Esophagus squamous epithelium (tissue), 5 donors: ENCODE data around the gene GEMIN8. TPM values are rescaled to one million over a fixed set of nuclear protein-coding genes. Genes with fewer than 3 reads are reported as not detected.

Experiments used
- DNase-seq: peaks from one replicate; lab custom pipeline; 2025; lab: John Stamatoyannopoulos, UW
- H3K27ac ChIP-seq, 4 donors: fragments of 200-600 bp; sonication (generic); one replicate each; pipeline ENCODE4 v1.5.1; 2016 to 2019; ENCODE audit warnings: mild to moderate bottlenecking in 1 of 4
- H3K27me3 ChIP-seq, 4 donors: fragments of 200-600 bp; sonication (generic); 1 replicate in 3 of 4; 2 replicates in 1 of 4; pipeline versions ENCODE4 v1.5.1 to v1.6.0; 2017 to 2021; ENCODE audit warnings: antibody characterized with exemption in 1 of 4
- H3K36me3 ChIP-seq, 3 donors: fragments of 200-600 bp; sonication (generic); one replicate each; pipeline ENCODE4 v1.5.1; 2016 to 2019
- H3K4me1 ChIP-seq, 3 donors: fragments of 200-600 bp; sonication (generic); one replicate each; pipeline ENCODE4 v1.5.1; 2017 to 2019
- H3K4me3 ChIP-seq, 4 donors: fragments of 200-600 bp; sonication (generic); 1 replicate in 3 of 4; 2 replicates in 1 of 4; pipeline ENCODE4 v1.5.1; 2016 to 2019; ENCODE audit warnings: mild to moderate bottlenecking in 2 of 4, moderate library complexity in 1 of 4
- H3K9me3 ChIP-seq, 3 donors: fragments of 200-600 bp; sonication (generic); one replicate each; pipeline ENCODE4 v1.5.1; 2016 to 2019
- POLR2A ChIP-seq, 4 donors: fragments of 450-650 bp; IDR thresholded peaks; one replicate each; pipeline ENCODE4 v1.6.1; 2017; ENCODE audit warnings: antibody characterized with exemption in 4 of 4, mild to moderate bottlenecking in 4 of 4, moderate library complexity in 3 of 4
- WGBS, 2 donors: methylation state at CpG; one replicate each; pipeline ENCODE4 v1.1.5; 2018; 5-methylcytosine and 5-hydroxymethylcytosine counted together
- intact Hi-C: fragments of 100-400 bp; cut with DNase I; formaldehyde crosslinking; loops from one replicate; pipeline ENCODE4 v1.15.0; 2022
- total RNA-seq, 4 donors: library from RNA; depleted of rRNA; stranded (reverse); fragments of >200 nt; gene quantifications; one replicate each; pipeline ENCODE4 v1.1.0, GENCODE V29; 2016
- TF ChIP-seq, protein P1 (sequence below), 6 experiments: fragments of 450-650 bp in 4 of 6; fragments of 200-600 bp in 2 of 6; sonication (generic) in 2 of 6; IDR thresholded peaks; one replicate each; pipeline ENCODE4 v1.5.1; 2016 to 2019; ENCODE audit warnings: antibody characterized with exemption in 6 of 6, mild to moderate bottlenecking in 4 of 6, moderate library complexity in 4 of 6
- donor health status: DM: yes; HTN: yes; CAD: no.

The GEMIN8 gene
- total RNA-seq, 4 donors from 2014 or later, result 12.2 to 20.8 (median 15.7) TPM

DNA sequence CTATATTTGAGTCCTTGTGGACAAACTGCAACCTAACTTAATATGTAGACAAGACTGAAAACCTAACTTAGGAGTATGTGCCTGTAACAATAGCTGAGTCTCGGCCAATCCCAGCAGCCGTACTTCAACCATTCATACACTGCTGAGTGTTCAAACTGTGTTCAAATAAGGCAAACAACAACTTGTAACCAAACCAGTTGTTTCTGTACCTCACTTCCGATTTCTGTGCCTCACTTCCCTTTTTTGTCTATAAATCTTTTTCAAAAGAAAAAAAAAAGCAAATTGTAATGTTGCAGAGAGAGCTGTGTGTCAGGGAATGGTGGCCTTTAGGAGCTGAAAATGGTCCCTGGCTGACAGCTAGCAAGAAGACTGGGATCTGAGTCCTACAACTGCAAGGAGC is 46.0 kb downstream of the GEMIN8 start:
- TF ChIP-seq, protein P1, sequence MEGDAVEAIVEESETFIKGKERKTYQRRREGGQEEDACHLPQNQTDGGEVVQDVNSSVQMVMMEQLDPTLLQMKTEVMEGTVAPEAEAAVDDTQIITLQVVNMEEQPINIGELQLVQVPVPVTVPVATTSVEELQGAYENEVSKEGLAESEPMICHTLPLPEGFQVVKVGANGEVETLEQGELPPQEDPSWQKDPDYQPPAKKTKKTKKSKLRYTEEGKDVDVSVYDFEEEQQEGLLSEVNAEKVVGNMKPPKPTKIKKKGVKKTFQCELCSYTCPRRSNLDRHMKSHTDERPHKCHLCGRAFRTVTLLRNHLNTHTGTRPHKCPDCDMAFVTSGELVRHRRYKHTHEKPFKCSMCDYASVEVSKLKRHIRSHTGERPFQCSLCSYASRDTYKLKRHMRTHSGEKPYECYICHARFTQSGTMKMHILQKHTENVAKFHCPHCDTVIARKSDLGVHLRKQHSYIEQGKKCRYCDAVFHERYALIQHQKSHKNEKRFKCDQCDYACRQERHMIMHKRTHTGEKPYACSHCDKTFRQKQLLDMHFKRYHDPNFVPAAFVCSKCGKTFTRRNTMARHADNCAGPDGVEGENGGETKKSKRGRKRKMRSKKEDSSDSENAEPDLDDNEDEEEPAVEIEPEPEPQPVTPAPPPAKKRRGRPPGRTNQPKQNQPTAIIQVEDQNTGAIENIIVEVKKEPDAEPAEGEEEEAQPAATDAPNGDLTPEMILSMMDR (IDR thresholded peaks at IDR 0.05), result no peak
- TF ChIP-seq POLR2A (IDR thresholded peaks at IDR 0.05), result no peak
- H3K27me3 ChIP-seq, result no peaks in the 10 kb centered on the region
- H3K27ac ChIP-seq, result no peak overlapping the region
- H3K9me3 ChIP-seq, result peaks cover 0 to 4% (median 0%) of the 10 kb centered on the region in 3 donors
- no peaks in the 10 kb centered on the region for H3K4me1 ChIP-seq
- no peak for DNase-seq
- H3K36me3 ChIP-seq, result no peaks in the 10 kb centered on the region
- H3K4me3 ChIP-seq, result no peak overlapping the region
- intact Hi-C loops, result no loop called here
- 37 to 55% methylated on average over 3 of the region's 3 CpGs for WGBS, 2 donors

DNA sequence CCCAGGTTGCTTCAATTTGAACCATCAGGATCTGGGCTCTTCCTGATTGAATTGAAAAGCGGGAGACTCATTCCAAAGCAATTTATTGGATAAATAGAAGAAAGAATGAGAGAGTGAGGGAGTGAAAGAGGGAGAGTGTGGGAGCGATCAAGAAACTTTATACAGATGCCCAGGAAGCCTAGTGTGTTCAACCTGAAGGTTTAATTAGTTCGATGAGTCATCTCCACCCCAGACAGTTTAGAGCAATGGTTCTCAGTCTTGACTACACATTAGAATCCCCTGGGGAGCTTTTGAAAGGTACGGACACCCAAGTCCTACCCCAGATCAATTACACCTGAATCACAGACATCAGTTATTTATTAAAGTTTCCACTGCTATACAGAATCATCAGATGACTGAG is 61.5 kb downstream of the GEMIN8 start:
- DNase-seq, result no peak
- Histone ChIP-seq H3K27ac (no peak overlapping the region), H3K36me3 (no peaks in the 10 kb centered on the region), H3K27me3 (no peaks in the 10 kb centered on the region), H3K9me3 (no peaks in the 10 kb centered on the region), H3K4me1 (no peaks in the 10 kb centered on the region), H3K4me3 (no peak overlapping the region)
- 72 to 92% methylated on average over 2 to 4 of the region's 4 CpGs for WGBS, 2 donors
- TF ChIP-seq, protein P1 (IDR thresholded peaks at IDR 0.05), result no peak
- no peak for TF ChIP-seq POLR2A (IDR thresholded peaks at IDR 0.05)
- intact Hi-C loops, result no loop called here

DNA sequence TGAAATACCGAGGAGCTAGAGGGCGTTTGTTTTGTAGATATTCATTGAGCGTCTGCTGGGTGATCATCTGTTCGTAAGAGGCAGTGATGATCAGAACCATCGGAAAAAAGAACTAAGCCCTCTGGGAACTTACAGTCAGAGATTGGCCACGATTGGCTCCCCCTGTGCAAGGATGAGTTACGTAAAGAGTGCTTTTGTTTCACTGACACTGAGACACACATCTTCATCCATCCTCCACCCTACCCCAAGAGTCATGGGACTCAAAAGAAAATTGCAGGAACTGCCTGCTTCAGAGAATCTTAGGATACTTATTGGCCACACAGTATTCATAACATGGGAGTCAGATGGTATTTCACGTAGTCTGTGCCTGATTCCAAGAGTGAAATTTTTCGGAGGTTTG is 62.1 kb downstream of the GEMIN8 start:
- TF ChIP-seq, protein P1 (IDR thresholded peaks at IDR 0.05), result no peak
- no peak for TF ChIP-seq POLR2A (IDR thresholded peaks at IDR 0.05)
- Histone ChIP-seq H3K4me1 (no peaks in the 10 kb centered on the region), H3K4me3 (no peak overlapping the region), H3K27me3 (no peaks in the 10 kb centered on the region), H3K36me3 (no peaks in the 10 kb centered on the region), H3K9me3 (no peaks in the 10 kb centered on the region), H3K27ac (no peak overlapping the region)
- WGBS, 2 donors, result 82 to 94% methylated on average over 8 to 9 of the region's 9 CpGs
- intact Hi-C loops, result no loop called here
- no peak for DNase-seq

DNA sequence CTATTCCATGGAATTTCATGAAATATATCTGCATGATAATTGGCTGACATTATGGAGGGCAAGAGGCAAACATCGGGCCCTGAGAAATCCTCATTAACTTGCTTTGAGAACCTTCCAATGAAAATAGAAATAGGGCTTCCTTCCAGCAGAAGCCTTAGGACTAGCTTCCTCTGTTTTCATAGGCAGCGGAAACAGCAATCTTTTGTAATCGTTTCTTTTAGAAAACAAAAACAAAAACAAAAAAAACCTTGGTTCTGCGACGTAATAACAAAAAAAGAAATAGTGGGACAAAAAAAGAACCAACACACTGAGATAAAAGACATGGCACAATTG is 62.9 kb downstream of the GEMIN8 start:
- 80 to 85% methylated on average over 5 of the region's 5 CpGs for WGBS, 2 donors
- H3K36me3 ChIP-seq, result no peaks in the 10 kb centered on the region
- no peak for TF ChIP-seq POLR2A (IDR thresholded peaks at IDR 0.05)
- TF ChIP-seq, protein P1 (IDR thresholded peaks at IDR 0.05), result no peak

DNA sequence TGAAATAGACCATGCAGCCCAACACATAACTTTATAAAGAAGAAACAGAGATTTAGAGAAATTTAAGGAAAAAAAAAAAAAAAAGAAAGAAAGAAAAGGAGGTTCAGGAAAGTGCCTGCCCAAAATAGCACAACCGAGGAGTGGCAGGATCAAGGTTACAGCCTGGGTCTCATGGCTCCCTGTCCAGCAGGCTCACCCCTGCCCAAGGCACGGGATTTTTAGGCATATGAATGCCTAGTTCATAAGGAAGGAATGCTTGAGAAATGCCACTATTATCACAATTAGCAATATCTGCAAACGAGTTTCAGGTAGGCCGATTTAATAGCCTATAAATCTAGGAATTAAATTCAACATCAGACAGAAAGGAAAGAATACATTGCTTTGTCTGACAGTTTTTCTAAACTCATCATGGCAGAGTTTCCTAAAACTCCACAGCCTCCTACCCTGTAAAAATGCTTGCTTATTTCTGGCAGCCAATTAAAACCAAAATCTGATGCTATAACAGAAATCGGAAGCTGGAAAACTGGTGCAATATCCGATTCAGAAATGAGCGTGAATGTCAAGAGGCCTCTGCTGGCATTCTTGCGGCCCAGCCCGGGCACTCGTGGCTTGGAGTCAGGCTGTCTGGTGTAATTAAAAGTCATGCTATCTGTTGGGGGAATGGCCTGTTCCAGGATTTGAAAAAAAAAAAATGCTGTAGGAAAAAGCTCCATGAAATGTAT is 63.5 kb downstream of the GEMIN8 start:
- no peak overlapping the region for H3K4me3 ChIP-seq

More for the DNA sequence above, 62.9 kb downstream of the GEMIN8 start:
- no peak overlapping the region for H3K4me3 ChIP-seq
- H3K27me3 ChIP-seq, result no peaks in the 10 kb centered on the region
- intact Hi-C loops, result no loop called here
- no peaks in the 10 kb centered on the region for H3K4me1 ChIP-seq
- H3K9me3 ChIP-seq, result no peaks in the 10 kb centered on the region
- H3K27ac ChIP-seq, result no peak overlapping the region
- DNase-seq, result no peak

More for the DNA sequence above, 63.5 kb downstream of the GEMIN8 start:
- TF ChIP-seq, protein P1 (IDR thresholded peaks at IDR 0.05), result no peak
- no peak for TF ChIP-seq POLR2A (IDR thresholded peaks at IDR 0.05)
- no peaks in the 10 kb centered on the region for H3K36me3 ChIP-seq
- H3K9me3 ChIP-seq, result no peaks in the 10 kb centered on the region
- WGBS, 2 donors, result 76 to 82% methylated on average over 8 to 10 of the region's 10 CpGs
- no peak overlapping the region for H3K27ac ChIP-seq
- H3K4me1 ChIP-seq, result no peaks in the 10 kb centered on the region
- H3K27me3 ChIP-seq, result no peaks in the 10 kb centered on the region
- DNase-seq, result no peak
- intact Hi-C loops, result no loop called here
